HG02943 (cell line): ENCODE results near the gene CPE.
"Not testable (repeated sequence)": the region's sequence is repeated elsewhere in the genome, so short reads cannot be mapped to it uniquely, and the experiment has no call there.

Experiments used
- ATAC-seq: cut with Tn5 transposase; IDR thresholded peaks from one replicate; pipeline ENCODE4 v1.9.1; 2021; ENCODE audit warnings: mild to moderate bottlenecking, low read depth, moderate library complexity; ENCODE audit not compliant: unreplicated experiment

The CPE gene

GRCh38 chr4:165458471-165458870 is 79.7 kb downstream of the CPE start:
- ATAC-seq = no peak

- ATAC-seq = no peak
Measured at GRCh38 chr4:165461159-165461821, 82.5 kb downstream of the CPE start.

- ATAC-seq = no peak
Measured at GRCh38 chr4:165462009-165462408, 83.2 kb downstream of the CPE start.

GRCh38 chr4:165464376-165464775 is 85.6 kb downstream of the CPE start:
- ATAC-seq = no peak

GRCh38 chr4:165464813-165465381 is 86.1 kb downstream of the CPE start:
- ATAC-seq = no peak

- ATAC-seq = no peak
Measured at GRCh38 chr4:165470009-165470408, 91.2 kb downstream of the CPE start.

- no peak for ATAC-seq
Measured at GRCh38 chr4:165472943-165473676, 94.3 kb downstream of the CPE start.

- no peak for ATAC-seq
Measured at GRCh38 chr4:165474784-165475705, 96.2 kb downstream of the CPE start.

- no peak for ATAC-seq
Measured at GRCh38 chr4:165475706-165476070, 96.9 kb downstream of the CPE start.

- no peak for ATAC-seq
Measured at GRCh38 chr4:165476214-165477098, 97.6 kb downstream of the CPE start.

GRCh38 chr4:165477799-165478198 is 99.0 kb downstream of the CPE start:
- no peak for ATAC-seq

GRCh38 chr4:165478260-165478659 is 99.5 kb downstream of the CPE start:
- ATAC-seq = no peak

GRCh38 chr4:165481053-165481835 is 102.4 kb downstream of the CPE start:
- no peak for ATAC-seq

GRCh38 chr4:165489786-165490185 is 111.0 kb downstream of the CPE start:
- no peak for ATAC-seq

GRCh38 chr4:165492583-165492982 is 113.8 kb downstream of the CPE start:
- not testable (repeated sequence) for ATAC-seq

GRCh38 chr4:165493359-165493758 is 114.6 kb downstream of the CPE start:
- ATAC-seq = peak; percentile 89

GRCh38 chr4:165502916-165503907 is 124.4 kb downstream of the CPE start:
- ATAC-seq = no peak

- ATAC-seq = no peak
Measured at GRCh38 chr4:165504184-165504583, 125.4 kb downstream of the CPE start.
